Measurements from ENCODE around the gene FJX1. TPM values are rescaled to one million over a fixed set of nuclear protein-coding genes. Genes with fewer than 3 reads are reported as not detected.

FJX1 gene
- total RNA-seq: 16.4 TPM

- intact Hi-C loops (cut with DNase I): loop anchor here (2.0 to 10.0 kb wide), 6 partner anchors 45 to 874 kb away; partner anchors contain the start of genes COMMD9, LDLRAD3 and TRIM44
- H3K9me3 ChIP-seq: no peaks in the 10 kb centered on the region
- no peak for TF ChIP-seq CTCF (IDR thresholded peaks at IDR 0.05)
- peak within 1 kb of the TSS; percentile 54 to 68 for H3K27ac ChIP-seq
- peak within 1 kb of the TSS; percentile 68 to 74 for H3K4me3 ChIP-seq
- no peaks in the 10 kb centered on the region for H3K36me3 ChIP-seq
- H3K27me3 ChIP-seq: peaks cover 7% of the 10 kb centered on the region
- DNase-seq (ENCODE audit: low spot score in 2 of 2): peak in 1 of 2 donors; percentile 77
- H3K4me1 ChIP-seq: peaks cover 3 to 16% of the 10 kb centered on the region in 2 donors
Measured at GRCh38 chr11:35617687-35618496, at the start of gene FJX1. FJX1 (plus strand) TSS chr11:35618460; CDS start chr11:35618637, 177 bp downstream.

GRCh38 chr11:35571696-35572095 is 46.6 kb upstream of the FJX1 start:
- Histone ChIP-seq H3K27me3 (no peaks in the 10 kb centered on the region), H3K9me3 (peaks cover 0 to 4% of the 10 kb centered on the region in 2 donors), H3K4me3 (no peak overlapping the region), H3K36me3 (no peaks in the 10 kb centered on the region), H3K27ac (no peak overlapping the region), H3K4me1 (no peaks in the 10 kb centered on the region)
- intact Hi-C loops (cut with DNase I): no loop called here
- TF ChIP-seq CTCF (IDR thresholded peaks at IDR 0.05): no peak
- no peak for DNase-seq (ENCODE audit: low spot score in 2 of 2)

- DNase-seq (ENCODE audit: low spot score in 2 of 2): no peak
- no peak overlapping the region for H3K27ac ChIP-seq
Measured at GRCh38 chr11:35579557-35580396, 38.5 kb upstream of the FJX1 start.

GRCh38 chr11:35580397-35580781 is 37.9 kb upstream of the FJX1 start:
- TF ChIP-seq CTCF (IDR thresholded peaks at IDR 0.05): no peak
- Histone ChIP-seq H3K36me3 (no peaks in the 10 kb centered on the region), H3K4me1 (no peaks in the 10 kb centered on the region), H3K27me3 (no peaks in the 10 kb centered on the region), H3K9me3 (no peaks in the 10 kb centered on the region), H3K27ac (no peak overlapping the region), H3K4me3 (no peak overlapping the region)
- intact Hi-C loops (cut with DNase I): loop anchor here (5.0 kb wide), 1 partner anchor 53 kb away; the partner anchor contains the start of gene PAMR1
- DNase-seq (ENCODE audit: low spot score in 2 of 2): no peak

More at GRCh38 chr11:35579557-35580396, 38.5 kb upstream of the FJX1 start:
- Histone ChIP-seq H3K36me3 (no peaks in the 10 kb centered on the region), H3K4me3 (no peak overlapping the region), H3K27me3 (no peaks in the 10 kb centered on the region), H3K4me1 (no peaks in the 10 kb centered on the region), H3K9me3 (no peaks in the 10 kb centered on the region)
- intact Hi-C loops (cut with DNase I): loop anchor here (5.0 kb wide), 1 partner anchor 52 kb away; the partner anchor contains the start of gene PAMR1
- no peak for TF ChIP-seq CTCF (IDR thresholded peaks at IDR 0.05)

- Histone ChIP-seq H3K4me3 (no peak overlapping the region), H3K9me3 (no peaks in the 10 kb centered on the region), H3K27ac (no peak overlapping the region), H3K4me1 (peaks cover 2 to 5% of the 10 kb centered on the region in 2 donors), H3K27me3 (no peaks in the 10 kb centered on the region), H3K36me3 (no peaks in the 10 kb centered on the region)
- DNase-seq (ENCODE audit: low spot score in 2 of 2): no peak
- intact Hi-C loops (cut with DNase I): loop anchor here (5.0 kb wide), 1 partner anchor 55 kb away; the partner anchor contains the start of gene PAMR1
- TF ChIP-seq CTCF (IDR thresholded peaks at IDR 0.05): no peak
Measured at GRCh38 chr11:35582033-35582432, 36.2 kb upstream of the FJX1 start.
